Activated CD4-positive, alpha-beta T cell treated with anti-CD3 and anti-CD28 coated beads, Interleukin-2, amount 50 U/mL, for 16 hours (primary cell): Measurements from ENCODE around the gene RPS25.
"Not testable (repeated sequence)": the region's sequence is repeated elsewhere in the genome, so short reads cannot be mapped to it uniquely, and the experiment has no call there.

Experiments
- DNase-seq: peaks from one replicate; pipeline ENCODE4 v3.0.0-alpha.2; 2020

Gene RPS25

DNA sequence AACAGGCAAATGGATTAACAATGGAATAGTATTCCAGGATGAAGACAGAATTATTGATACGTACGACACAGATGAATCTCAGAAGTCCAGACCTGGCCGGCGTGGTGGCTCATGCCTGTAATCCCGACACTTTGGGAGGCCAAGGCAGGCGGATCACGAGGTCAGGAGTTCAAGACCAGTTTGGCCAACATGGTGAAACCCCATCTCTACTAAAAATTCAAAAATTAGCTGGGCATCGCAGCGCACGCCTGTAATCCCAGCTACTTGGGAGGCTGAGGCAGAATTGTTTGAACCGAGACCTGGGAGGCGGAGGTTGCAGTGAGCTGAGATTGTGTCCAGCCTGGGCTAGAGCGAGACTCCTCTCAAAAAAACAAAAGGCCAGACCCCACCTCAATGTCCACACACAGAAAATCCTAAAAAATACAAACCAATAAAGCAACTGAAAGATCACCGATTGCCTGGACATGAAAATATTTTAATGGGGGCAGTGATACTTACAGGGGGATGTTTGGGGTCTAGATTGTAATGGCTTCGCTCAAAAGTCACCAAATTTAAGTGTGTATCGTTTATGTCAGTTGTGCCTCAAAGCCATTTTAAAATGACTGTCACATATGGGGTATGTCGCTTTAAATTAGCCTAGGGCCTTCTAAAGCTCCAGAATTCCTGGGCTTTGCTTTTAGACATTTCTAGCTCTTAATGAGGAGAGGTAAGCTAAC, 3.8 kb downstream of the RPS25 start:
- no peak for DNase-seq

DNA sequence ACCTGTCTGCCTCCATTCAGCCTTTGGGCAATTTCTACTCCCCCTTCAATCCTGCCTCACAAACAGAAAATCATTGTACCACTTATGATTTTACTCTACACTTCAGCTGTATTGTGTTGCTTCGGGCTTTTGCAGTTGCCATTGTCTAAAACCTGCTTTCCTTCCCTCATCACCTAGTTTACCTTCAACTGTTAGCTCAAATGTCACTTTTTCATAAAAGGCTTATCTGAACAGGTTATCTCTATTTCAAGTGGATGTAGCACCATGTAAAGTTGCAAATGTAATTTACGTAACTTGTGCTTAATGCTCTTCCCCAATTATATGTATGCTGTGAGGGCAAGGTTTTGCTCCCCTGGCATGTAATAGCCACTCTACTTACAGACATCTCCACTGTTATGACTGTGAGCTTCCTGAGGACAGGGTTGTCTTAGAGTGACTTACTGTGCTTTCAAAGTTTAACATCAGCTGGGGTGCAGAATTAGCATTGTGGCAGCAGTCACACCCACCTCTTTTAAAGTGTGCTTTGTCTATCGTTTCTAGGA, 5.4 kb downstream of the RPS25 start:
- DNase-seq = no peak

DNA sequence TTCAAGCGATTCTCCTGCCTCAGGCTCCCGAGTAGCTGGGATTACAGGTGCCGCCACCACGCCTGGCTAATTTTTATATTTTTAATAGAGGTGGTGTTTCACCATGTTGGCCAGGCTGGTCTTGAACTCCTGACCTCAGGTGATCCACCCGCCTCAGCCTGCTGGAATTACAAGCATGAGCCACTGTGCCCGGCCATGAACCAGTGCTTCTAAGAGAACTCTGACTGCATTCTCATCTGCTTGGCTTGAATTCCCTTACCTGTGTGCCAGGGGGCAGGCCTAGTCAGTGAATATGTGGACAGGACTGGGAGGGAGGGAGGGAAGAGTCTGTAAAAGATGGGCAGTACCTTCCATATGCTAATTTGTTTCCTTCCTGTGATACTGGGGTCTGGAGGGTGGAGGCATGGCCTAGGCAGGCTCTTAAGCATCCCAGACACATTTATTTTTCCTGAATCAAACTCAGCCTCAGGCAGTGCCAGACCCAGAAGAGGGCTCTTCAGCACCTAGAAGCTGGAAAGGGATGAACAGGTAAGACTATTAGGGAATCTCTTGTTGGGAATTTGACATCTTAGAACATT, 6.6 kb downstream of the RPS25 start:
- DNase-seq = no peak

DNA sequence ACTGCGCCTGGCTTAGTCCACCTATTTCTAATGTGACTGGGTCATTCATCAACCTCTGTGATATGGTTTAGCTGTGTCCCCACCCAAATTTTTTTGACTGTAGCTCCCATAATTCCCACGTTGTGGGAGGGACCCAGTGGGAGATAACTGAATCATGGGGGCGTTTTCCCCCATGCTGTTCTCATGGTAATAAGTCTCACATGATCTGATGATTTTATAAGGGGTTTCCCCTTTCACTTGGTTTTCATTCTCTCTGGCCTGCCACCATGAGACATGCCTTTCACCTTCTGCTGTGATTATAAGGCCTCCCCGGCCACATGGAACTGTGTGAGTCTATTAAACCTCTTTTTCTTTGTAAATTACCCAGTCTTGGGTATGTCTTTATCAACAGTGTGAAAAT, 11.5 kb downstream of the RPS25 start:
- DNase-seq = no peak

DNA sequence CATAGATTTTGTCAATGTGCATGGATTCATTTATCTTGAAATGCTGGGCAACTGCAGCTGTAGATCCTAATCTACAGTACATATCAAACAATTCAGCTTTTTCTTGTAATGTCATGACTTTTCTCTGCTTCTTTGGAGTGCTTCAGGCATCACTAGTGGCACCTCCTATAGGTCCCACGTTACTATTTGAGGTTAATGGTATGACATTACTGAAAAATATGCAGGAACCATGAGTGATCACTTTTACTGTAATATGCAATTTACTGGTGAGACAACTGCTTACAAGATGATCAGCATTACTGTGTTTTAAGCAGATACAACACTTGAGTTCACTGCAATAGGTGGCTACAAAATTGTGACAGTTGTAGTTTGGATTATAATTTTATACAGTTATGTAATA, 17.2 kb downstream of the RPS25 start:
- DNase-seq = no peak

DNA sequence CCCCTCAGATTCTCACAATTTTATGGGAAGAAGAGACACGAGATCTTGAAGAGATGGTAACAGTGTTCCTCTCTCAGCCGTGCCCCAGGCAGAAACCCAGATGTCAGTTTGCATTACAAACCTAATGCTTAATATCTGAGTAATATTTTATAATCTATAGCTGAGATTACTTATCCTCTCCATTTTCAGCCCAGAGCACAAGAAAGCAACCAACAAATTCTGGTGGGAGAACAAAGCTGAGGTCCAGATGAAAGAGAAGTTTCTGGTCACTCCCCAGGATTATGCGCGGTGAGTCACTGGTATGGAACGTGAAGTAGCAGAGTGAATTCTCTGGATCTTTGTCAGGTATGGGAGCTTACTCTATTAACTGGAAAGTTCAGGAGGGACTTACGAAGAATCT, 19.3 kb downstream of the RPS25 start:
- no peak for DNase-seq

DNA sequence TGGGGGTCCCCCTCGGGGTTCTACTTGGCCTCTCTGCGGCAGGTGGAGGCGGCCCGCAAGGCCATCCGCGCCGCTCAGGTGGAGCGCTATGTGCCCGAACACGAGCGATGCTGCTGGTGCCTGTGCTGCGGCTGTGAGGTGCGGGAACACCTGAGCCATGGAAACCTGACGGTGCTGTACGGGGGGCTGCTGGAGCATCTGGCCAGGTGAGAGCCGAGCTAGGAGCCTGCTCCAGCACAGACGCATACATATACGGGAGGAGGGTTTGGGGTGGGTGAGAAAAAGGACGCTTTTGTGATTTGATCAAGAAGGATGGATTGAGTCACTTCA, 19.8 kb downstream of the RPS25 start:
- no peak for DNase-seq

DNA sequence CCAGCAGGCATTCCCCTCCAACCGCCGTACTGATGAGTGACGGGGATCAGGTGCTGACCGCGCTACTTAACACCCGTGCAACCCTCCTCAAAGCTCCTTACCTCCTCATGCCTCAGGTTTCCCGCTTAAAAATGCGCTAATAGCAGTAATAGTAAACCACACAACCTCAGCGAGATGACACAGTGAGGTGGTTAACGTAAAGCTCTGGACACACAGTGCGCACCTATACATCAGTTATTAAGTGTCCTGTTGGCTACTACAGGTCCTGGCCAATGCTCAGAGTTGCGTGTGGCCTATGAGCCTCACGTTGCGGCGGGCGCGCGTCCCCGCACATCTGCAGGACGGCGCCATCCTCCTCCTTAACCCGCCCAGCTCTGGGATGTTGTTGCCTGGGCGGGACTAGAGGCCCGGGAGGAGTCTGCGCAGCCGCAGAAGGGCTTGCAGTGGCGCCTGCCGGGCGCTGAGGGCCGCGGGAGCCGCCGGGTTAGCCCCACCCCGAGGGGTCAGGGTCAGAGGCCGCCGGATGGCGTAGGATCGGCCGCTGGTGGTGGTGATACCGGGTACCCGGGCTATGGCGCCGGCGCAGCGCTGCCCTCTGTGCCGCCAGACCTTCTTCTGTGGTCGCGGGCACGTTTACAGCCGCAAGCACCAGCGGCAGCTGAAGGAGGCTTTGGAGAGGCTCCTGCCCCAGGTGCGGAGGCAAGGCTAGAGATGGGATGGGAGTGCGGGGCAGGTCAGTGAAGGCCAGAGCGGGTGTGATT, 20.3 kb downstream of the RPS25 start, which contains the start of gene CENATAC:
Gene CENATAC (plus strand): TSS at position 512 of the 761 bp plus-strand sequence. CDS start 60 bp downstream, at position 572.
- DNase-seq = peak; percentile 97

DNA sequence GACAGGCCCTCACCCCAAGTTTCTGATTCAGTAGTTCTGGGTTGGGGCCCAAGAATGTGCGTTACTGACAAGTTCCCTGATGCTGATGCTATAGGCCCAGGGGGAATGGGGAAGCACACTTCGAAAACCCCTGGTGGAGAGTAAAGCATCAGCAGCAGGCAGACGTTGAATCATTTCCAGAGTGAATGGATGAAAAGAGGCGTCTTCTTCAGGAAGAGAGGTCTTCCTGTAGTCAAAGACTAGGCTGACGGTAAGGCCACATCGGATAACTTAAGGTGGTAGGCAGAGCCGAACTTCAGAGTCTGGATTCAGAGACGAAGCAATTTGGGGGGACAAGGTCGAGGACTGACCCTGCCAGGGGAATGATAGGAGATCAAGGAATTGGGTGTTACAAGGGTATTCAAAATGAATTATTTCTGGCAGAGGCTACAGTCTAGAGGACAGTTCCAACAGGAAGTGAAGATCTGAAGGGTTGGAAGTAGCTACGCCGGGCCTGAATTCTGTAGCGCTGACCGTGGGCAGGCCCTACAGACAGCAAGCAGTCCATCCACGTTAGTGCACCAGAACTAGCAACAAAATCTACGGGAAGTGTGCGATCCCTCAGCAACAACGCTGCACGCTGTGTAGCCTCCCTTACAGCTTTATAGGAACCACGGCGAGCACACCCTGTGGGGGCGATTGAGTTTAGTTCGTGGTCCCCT, 21.1 kb downstream of the RPS25 start:
- peak; percentile 76 for DNase-seq

DNA sequence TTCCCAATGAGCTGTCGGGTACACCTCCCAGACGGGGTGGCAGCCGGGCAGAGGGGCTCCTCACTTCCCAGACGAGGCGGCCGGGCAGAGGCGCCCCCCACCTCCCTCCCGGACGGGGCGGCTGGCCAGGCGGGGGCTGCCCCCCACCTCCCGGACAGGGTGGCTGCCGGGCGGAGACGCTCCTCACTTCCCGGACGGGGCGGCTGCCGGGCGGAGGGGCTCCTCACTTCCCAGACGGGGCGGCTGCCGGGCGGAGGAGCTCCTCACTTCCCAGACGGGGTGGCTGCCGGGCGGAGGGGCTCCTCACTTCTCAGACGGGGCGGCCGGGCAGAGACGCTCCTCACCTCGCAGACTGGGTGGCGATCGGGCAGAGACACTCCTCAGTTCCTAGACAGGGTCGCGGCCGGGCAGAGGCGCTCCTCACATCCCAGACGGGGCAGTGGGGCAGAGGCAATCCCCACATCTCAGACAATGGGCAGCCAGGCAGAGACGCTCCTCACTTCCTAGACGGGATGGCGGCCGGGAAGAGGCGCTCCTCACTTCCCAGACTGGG, 26.6 kb downstream of the RPS25 start:
- DNase-seq = not testable (repeated sequence)

DNA sequence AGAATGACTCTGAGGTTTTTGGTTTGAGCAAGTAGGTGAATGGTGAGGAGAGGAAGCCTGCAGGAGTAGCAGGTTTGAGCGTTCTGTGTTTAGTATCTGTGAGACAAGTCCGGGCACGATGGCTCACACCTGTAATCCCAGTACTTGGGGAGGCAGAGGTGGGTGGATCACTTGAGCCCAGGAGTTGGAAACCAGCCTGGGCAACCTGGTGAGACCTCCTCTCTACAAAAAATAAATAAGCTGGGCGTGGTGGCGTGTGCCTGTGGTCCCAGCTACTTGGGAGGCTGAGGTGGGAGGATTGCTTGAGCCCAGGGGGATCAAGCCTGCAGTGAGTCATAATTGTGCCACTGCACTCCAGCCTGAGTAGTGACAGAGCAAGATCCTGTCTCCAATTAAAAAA, 29.9 kb downstream of the RPS25 start:
- no peak for DNase-seq

DNA sequence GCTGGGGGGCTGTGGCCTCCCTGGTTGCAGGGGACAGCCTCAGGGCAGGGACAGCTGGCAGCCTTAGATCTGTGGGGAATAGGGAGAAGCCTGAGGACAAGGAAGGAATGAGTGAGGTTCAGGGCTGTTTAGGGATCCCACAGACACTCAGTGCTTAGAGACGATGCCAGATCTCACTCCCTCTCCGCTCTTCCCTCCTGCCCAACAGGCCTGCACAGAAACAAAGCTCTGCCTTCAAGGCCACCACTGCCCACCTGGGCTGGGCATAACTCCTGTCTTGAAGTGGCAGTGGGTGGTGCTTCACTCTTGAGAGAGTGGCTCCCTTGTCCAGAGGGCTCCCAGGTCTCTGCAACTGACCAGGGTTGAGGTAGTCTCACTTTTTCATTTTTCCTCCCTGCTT, 33.3 kb downstream of the RPS25 start:
- no peak for DNase-seq

DNA sequence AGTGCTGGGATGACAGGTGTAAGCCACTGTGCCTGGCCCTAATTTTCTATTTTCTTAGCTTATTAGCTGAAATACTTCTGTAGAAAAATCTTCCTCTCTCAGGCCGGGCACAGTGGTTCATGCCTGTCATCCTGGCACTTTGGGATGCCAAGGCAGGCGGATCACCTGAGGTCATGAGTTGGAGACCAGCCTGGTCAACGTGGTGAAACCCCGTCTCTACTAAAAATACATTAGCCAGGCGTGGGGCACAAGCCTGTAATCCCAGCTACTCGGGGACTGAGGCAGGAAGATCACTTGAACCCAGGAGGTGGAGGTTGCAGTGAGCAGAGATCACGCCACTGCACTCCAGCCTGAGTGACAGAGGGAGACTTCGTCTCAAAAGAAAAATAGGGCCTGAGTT, 33.8 kb downstream of the RPS25 start:
- not testable (repeated sequence) for DNase-seq

DNA sequence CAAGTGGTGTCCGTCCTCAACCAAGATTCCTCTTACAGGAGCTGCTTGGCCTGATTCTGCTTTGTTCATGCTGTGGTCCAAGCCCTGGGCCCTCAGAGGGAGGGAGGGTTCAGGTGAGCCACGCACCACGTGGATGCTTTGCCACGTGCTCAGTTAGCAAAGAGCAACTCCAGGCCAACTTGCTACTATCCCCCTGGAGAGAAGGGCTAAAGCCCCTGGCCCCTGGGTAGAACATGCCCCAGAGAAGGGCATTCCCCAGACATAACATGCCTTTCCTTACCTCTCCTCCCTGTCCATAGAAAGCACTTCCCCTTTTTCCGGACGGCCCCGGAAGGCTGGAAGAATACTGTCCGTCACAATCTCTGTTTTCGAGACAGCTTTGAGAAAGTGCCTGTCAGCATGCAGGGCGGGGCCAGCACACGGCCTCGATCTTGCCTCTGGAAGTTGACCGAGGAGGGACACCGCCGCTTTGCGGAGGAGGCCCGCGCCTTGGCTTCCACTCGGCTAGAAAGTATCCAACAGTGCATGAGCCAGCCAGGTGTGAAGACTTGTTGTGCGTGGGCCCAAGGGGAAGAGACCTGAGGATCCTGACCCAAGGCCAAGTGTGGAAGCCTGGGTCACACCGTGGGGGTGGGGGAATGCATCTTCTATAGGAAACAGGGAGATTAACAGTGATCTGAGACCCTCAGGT, 37.8 kb downstream of the RPS25 start:
- no peak for DNase-seq

DNA sequence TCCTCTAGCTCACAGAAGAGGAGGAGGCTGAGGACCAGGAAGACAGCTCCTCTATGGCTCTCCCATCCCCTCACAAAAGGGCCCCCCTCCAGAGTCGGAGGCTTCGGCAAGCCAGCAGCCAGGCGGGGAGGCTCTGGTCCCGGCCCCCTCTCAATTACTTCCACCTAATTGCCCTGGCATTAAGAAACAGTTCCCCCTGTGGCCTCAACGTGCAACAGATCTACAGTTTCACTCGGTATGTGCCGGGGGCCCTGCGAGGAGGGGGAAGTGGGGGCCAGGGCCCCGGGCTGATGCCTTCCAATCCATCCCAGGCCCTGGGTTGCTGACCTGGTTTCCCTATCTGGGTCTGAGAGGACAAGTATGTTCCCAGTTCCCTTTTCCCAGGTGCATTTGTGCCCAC, 38.7 kb downstream of the RPS25 start:
- no peak for DNase-seq

DNA sequence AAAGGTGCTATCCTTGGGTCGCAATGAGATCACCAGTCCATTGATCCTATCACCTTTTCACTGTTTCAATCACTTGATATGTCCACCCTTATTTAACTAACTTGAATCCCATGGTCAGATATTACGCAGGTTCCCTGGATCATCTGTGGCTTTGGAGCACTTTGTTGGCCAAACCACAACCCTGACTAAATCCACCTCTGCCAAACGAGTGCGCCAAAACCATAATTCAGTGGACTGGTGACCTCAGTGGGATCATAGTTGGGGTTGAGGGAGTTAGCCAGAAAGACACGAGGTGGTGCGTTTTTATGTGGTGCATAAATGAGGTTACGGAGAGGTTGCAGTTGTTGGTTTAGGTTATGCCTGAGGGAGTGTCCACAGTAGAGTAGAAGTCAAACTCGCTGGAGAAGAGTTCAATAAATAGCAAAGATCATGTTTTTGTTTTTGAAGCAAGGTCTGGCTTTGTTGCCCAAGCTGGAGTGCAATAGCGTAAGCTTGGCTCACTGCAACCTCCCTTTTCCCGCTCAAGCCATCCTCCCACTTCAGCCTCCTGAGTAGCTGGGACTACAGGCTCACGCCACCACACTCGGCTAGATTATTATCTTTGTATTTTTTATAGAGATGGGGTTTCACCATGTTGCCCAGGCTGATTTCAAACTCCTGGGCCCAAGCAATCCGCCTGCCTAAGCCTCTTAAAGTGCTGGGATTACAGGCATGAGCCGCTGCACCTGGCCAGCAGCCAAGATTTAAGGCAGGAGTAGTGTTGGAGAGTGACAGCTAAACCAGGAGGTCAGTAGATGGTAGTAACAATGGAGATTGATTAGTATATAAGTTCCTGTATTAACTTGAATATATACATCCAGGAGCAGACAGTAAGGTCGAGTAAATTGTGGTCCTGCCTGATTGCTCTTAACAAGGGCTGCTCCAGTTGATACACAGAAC, 42.1 kb downstream of the RPS25 start:
- no peak for DNase-seq

DNA sequence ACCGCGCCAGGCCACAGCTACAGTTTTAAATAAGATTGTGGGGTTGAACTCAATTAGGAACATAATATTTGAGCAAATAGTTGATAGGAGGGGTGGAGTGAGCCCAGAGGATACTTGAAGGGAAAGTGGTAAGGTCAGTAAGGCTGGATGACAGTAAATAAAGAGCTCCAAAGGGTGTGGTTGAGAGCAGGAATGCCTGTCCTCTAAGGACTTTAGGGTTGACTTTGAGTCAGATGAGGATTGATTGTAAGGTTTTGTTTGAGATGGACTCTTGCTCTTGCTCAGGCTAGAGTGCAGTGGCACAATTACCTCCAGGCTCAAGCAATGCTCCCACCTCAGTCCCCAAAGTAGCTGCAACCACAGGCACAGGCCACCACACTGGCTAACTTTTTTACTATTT, 44.2 kb downstream of the RPS25 start:
- DNase-seq = no peak

DNA sequence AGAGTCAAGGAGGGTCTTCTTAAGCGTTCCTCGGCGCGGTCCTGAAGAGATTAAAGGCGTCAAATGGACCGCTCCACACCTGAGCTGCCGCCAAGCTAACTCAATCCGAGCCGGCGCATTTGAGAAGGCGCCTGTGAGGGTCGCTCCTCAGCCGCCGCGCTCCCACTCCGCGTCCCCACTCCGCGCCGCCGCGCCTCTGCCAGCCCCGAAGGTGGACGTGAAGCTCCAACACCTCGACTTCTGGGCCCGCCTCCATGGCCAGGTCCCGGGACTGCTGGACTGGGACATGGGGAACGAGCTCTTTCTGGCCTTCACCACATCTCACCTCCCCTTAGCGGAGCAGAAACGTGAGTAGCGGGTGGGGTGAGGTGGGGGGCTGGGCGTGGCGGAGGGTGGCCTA, 46.5 kb downstream of the RPS25 start, which contains the start of gene FOXR1:
Gene FOXR1 (plus strand): TSS at position 116 of the 400 bp plus-strand sequence. CDS start 171 bp downstream, at position 287.
- no peak for DNase-seq

DNA sequence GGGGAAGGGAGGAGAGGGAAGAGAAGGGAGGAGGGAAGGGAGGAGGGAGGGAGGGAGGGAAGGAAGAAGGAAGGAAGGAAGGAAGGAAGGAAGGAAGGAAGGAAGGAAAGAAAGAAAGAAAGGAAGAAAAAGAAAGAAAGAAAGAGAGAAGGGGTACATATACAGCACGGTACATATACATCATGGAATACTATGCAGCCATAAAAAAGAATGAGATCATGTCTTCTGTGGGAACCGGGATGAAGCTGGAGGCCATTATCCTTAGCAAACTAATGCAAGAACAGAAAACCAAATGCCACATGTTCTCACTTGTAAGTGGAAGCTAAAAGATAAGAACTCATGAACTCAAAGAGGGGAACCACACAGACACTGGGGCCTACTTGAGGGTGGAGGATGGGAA, 48.6 kb downstream of the RPS25 start:
- not testable (repeated sequence) for DNase-seq
